Esophagus muscularis mucosa (tissue), 4 donors: Measurements from ENCODE around the gene PRR23E. TPM values are rescaled to one million over a fixed set of nuclear protein-coding genes. Genes with fewer than 3 reads are reported as not detected.

ENCODE experiments used
- small RNA-seq, 3 donors: library from RNA; depleted of rRNA; stranded (forward); fragments of <200 nt; gene quantifications; one replicate each; pipeline ENCODE3, GENCODE V24; 2016
- total RNA-seq, 4 donors: library from RNA; depleted of rRNA; stranded (reverse); fragments of >200 nt; gene quantifications; one replicate each; pipeline versions ENCODE4 v1.1.0 to v1.2.1, GENCODE V29; 2016

Gene PRR23E
- total RNA-seq, 4 donors from 2014 or later, result not detected

Small RNAs within 50 kb of the gene (small RNA-seq; reads per million reads assigned to genes)
- gene RF00019 (0 reads per million in 3 donors), gene RNU6-1047P (0 reads per million in 3 donors)

Other genes starting within 250 kb of the PRR23E start
- gene PLXNA1, start 210.0 kb upstream of the PRR23E start, total RNA-seq, result 10 to 100 TPM; 33.6 to 82.4 (median 47.0) TPM
- gene PRR20G, start 94.9 kb downstream of the PRR23E start, total RNA-seq, result not detected